ENCODE measurements around the gene EDEM3.
"Not testable (repeated sequence)": the region's sequence is repeated elsewhere in the genome, so short reads cannot be mapped to it uniquely, and the experiment has no call there.

The EDEM3 gene

GRCh38 chr1:184685116-184685515 lies 69.5 kb downstream of the EDEM3 start:
- no peak overlapping the region for H2AK5ac ChIP-seq (ENCODE audit: low read depth, low read length)
- H3K9ac ChIP-seq (ENCODE audit: low read depth, low read length, poor library complexity) = no peak overlapping the region
- H4K91ac ChIP-seq (ENCODE audit: low read depth, low read length, poor library complexity) = no peak overlapping the region
- no peak overlapping the region for H2BK12ac ChIP-seq (ENCODE audit: low read length)
- H3K4ac ChIP-seq (ENCODE audit: low read length) = no peak overlapping the region
- no peaks in the 10 kb centered on the region for H3K79me1 ChIP-seq (ENCODE audit: low read depth, low read length)
- H3K36me3 ChIP-seq (replicated peaks in 1 of 2; ENCODE audit: control insufficient read depth in 2 of 2, insufficient read depth in 2 of 2, low read length in 2 of 2) = no peaks in the 10 kb centered on the region
- no peak overlapping the region for H2BK120ac ChIP-seq (ENCODE audit: low read depth, low read length)
- H3K4me3 ChIP-seq (ENCODE audit: low read length in 2 of 2) = no peak overlapping the region
- H3K27ac ChIP-seq (replicated peaks; ENCODE audit: low read length) = no peak overlapping the region
- H3K18ac ChIP-seq (ENCODE audit: low read length) = no peak overlapping the region
- WGBS, 2 donors (ENCODE audit: extremely low coverage in 2 of 2, insufficient read length in 2 of 2, insufficient replicate concordance in 1 of 2) = no CpG with 5 or more reads among the region's 7 CpGs
- H3K27me3 ChIP-seq (ENCODE audit: control insufficient read depth in 3 of 3, insufficient read depth in 3 of 3, low read depth in 1 of 3, low read length in 3 of 3) = peaks cover 0 to 2% (median 0%) of the 10 kb centered on the region in 3 experiments
- H2BK5ac ChIP-seq (ENCODE audit: low read length) = no peak overlapping the region
- H3K4me2 ChIP-seq (ENCODE audit: insufficient read depth, low read length, poor library complexity, severe bottlenecking) = no peak overlapping the region
- DNase-seq (ENCODE audit: low spot score) = no peak
- H3K14ac ChIP-seq (ENCODE audit: low read length) = no peak overlapping the region
- peak overlapping the region; percentile 15 for H2AFZ ChIP-seq (ENCODE audit: low read length)
- peaks cover 0 to 7% of the 10 kb centered on the region in 2 donors for H3K9me3 ChIP-seq (replicated peaks in 1 of 2; ENCODE audit: control insufficient read depth in 2 of 2, insufficient read depth in 1 of 2, low read depth in 1 of 2, low read length in 2 of 2)
- no peak overlapping the region for H3K23ac ChIP-seq (ENCODE audit: low read depth, low read length, poor library complexity)
- H3K4me1 ChIP-seq (ENCODE audit: control insufficient read depth in 2 of 2, insufficient read depth in 1 of 2, low read depth in 1 of 2, low read length in 2 of 2) = no peaks in the 10 kb centered on the region
- H4K8ac ChIP-seq (ENCODE audit: low read depth, low read length) = no peak overlapping the region
- no peak overlapping the region for H2BK15ac ChIP-seq (ENCODE audit: low read length)

- no peak overlapping the region for H3K9ac ChIP-seq (ENCODE audit: low read depth, low read length, poor library complexity)
- H3K18ac ChIP-seq (ENCODE audit: low read length) = peak overlapping the region; percentile 11
- DNase-seq (ENCODE audit: low spot score) = no peak
- H3K27me3 ChIP-seq (ENCODE audit: control insufficient read depth in 3 of 3, insufficient read depth in 3 of 3, low read depth in 1 of 3, low read length in 3 of 3) = peaks cover 0 to 2% (median 0%) of the 10 kb centered on the region in 3 experiments
- no peak overlapping the region for H4K91ac ChIP-seq (ENCODE audit: low read depth, low read length, poor library complexity)
- H2AK5ac ChIP-seq (ENCODE audit: low read depth, low read length) = no peak overlapping the region
- no peaks in the 10 kb centered on the region for H3K4me1 ChIP-seq (ENCODE audit: control insufficient read depth in 2 of 2, insufficient read depth in 1 of 2, low read depth in 1 of 2, low read length in 2 of 2)
- H3K9me3 ChIP-seq (replicated peaks in 1 of 2; ENCODE audit: control insufficient read depth in 2 of 2, insufficient read depth in 1 of 2, low read depth in 1 of 2, low read length in 2 of 2) = peaks cover 0 to 7% of the 10 kb centered on the region in 2 donors
- H3K79me1 ChIP-seq (ENCODE audit: low read depth, low read length) = no peaks in the 10 kb centered on the region
- H4K8ac ChIP-seq (ENCODE audit: low read depth, low read length) = no peak overlapping the region
- H3K27ac ChIP-seq (replicated peaks; ENCODE audit: low read length) = no peak overlapping the region
- no peak overlapping the region for H3K4ac ChIP-seq (ENCODE audit: low read length)
- H3K36me3 ChIP-seq (replicated peaks in 1 of 2; ENCODE audit: control insufficient read depth in 2 of 2, insufficient read depth in 2 of 2, low read length in 2 of 2) = no peaks in the 10 kb centered on the region
- no CpG with 5 or more reads among the region's 11 CpGs for WGBS, 2 donors (ENCODE audit: extremely low coverage in 2 of 2, insufficient read length in 2 of 2, insufficient replicate concordance in 1 of 2)
- H2BK120ac ChIP-seq (ENCODE audit: low read depth, low read length) = no peak overlapping the region
- no peak overlapping the region for H2BK15ac ChIP-seq (ENCODE audit: low read length)
- no peak overlapping the region for H3K4me3 ChIP-seq (ENCODE audit: low read length in 2 of 2)
- no peak overlapping the region for H2BK12ac ChIP-seq (ENCODE audit: low read length)
- H3K4me2 ChIP-seq (ENCODE audit: insufficient read depth, low read length, poor library complexity, severe bottlenecking) = no peak overlapping the region
- no peak overlapping the region for H3K14ac ChIP-seq (ENCODE audit: low read length)
- no peak overlapping the region for H3K23ac ChIP-seq (ENCODE audit: low read depth, low read length, poor library complexity)
- H2BK5ac ChIP-seq (ENCODE audit: low read length) = no peak overlapping the region
- peak overlapping the region; percentile 15 for H2AFZ ChIP-seq (ENCODE audit: low read length)
These were observed 70.2 kb downstream of the EDEM3 start for GRCh38 chr1:184684285-184685074.

GRCh38 chr1:184682956-184683355 lies 71.7 kb downstream of the EDEM3 start:
- Histone ChIP-seq H3K4me3 (ENCODE audit: low read length in 2 of 2) (no peak overlapping the region), H3K27ac (replicated peaks; ENCODE audit: low read length) (no peak overlapping the region), H3K9ac (ENCODE audit: low read depth, low read length, poor library complexity) (no peak overlapping the region), H3K4me2 (ENCODE audit: insufficient read depth, low read length, poor library complexity, severe bottlenecking) (no peak overlapping the region), H3K4me1 (ENCODE audit: control insufficient read depth in 2 of 2, insufficient read depth in 1 of 2, low read depth in 1 of 2, low read length in 2 of 2) (no peaks in the 10 kb centered on the region), H3K23ac (ENCODE audit: low read depth, low read length, poor library complexity) (no peak overlapping the region), H3K27me3 (ENCODE audit: control insufficient read depth in 3 of 3, insufficient read depth in 3 of 3, low read depth in 1 of 3, low read length in 3 of 3) (peaks cover 0 to 2% (median 0%) of the 10 kb centered on the region in 3 experiments), H2AK5ac (ENCODE audit: low read depth, low read length) (no peak overlapping the region), H2BK15ac (ENCODE audit: low read length) (no peak overlapping the region), H3K14ac (ENCODE audit: low read length) (no peak overlapping the region), H2BK5ac (ENCODE audit: low read length) (no peak overlapping the region), H3K9me3 (replicated peaks in 1 of 2; ENCODE audit: control insufficient read depth in 2 of 2, insufficient read depth in 1 of 2, low read depth in 1 of 2, low read length in 2 of 2) (peaks cover 0 to 7% of the 10 kb centered on the region in 2 donors), H2AFZ (ENCODE audit: low read length) (no peak overlapping the region), H2BK12ac (ENCODE audit: low read length) (no peak overlapping the region), H4K8ac (ENCODE audit: low read depth, low read length) (no peak overlapping the region), H3K79me1 (ENCODE audit: low read depth, low read length) (no peaks in the 10 kb centered on the region), H2BK120ac (ENCODE audit: low read depth, low read length) (no peak overlapping the region), H3K4ac (ENCODE audit: low read length) (no peak overlapping the region), H4K91ac (ENCODE audit: low read depth, low read length, poor library complexity) (no peak overlapping the region), H3K18ac (ENCODE audit: low read length) (no peak overlapping the region), H3K36me3 (replicated peaks in 1 of 2; ENCODE audit: control insufficient read depth in 2 of 2, insufficient read depth in 2 of 2, low read length in 2 of 2) (no peaks in the 10 kb centered on the region)
- WGBS, 2 donors (ENCODE audit: extremely low coverage in 2 of 2, insufficient read length in 2 of 2, insufficient replicate concordance in 1 of 2) = no CpG with 5 or more reads among the region's 3 CpGs
- DNase-seq (ENCODE audit: low spot score) = no peak

GRCh38 chr1:184680611-184681225 lies 73.9 kb downstream of the EDEM3 start:
- H2AK5ac ChIP-seq (ENCODE audit: low read depth, low read length); H3K36me3 ChIP-seq (replicated peaks in 1 of 2; ENCODE audit: control insufficient read depth in 2 of 2, insufficient read depth in 2 of 2, low read length in 2 of 2); H3K18ac ChIP-seq (ENCODE audit: low read length); H3K14ac ChIP-seq (ENCODE audit: low read length); H3K27ac ChIP-seq (replicated peaks; ENCODE audit: low read length); H3K4me3 ChIP-seq (ENCODE audit: low read length in 2 of 2); H3K4me2 ChIP-seq (ENCODE audit: insufficient read depth, low read length, poor library complexity, severe bottlenecking); H2AFZ ChIP-seq (ENCODE audit: low read length); H4K8ac ChIP-seq (ENCODE audit: low read depth, low read length); H2BK12ac ChIP-seq (ENCODE audit: low read length); H3K79me1 ChIP-seq (ENCODE audit: low read depth, low read length); DNase-seq (ENCODE audit: low spot score); H3K9me3 ChIP-seq (replicated peaks in 1 of 2; ENCODE audit: control insufficient read depth in 2 of 2, insufficient read depth in 1 of 2, low read depth in 1 of 2, low read length in 2 of 2); H3K4me1 ChIP-seq (ENCODE audit: control insufficient read depth in 2 of 2, insufficient read depth in 1 of 2, low read depth in 1 of 2, low read length in 2 of 2); H3K27me3 ChIP-seq (ENCODE audit: control insufficient read depth in 3 of 3, insufficient read depth in 3 of 3, low read depth in 1 of 3, low read length in 3 of 3); H2BK15ac ChIP-seq (ENCODE audit: low read length); H2BK5ac ChIP-seq (ENCODE audit: low read length); H3K23ac ChIP-seq (ENCODE audit: low read depth, low read length, poor library complexity); H4K91ac ChIP-seq (ENCODE audit: low read depth, low read length, poor library complexity); H3K4ac ChIP-seq (ENCODE audit: low read length); H2BK120ac ChIP-seq (ENCODE audit: low read depth, low read length); H3K9ac ChIP-seq (ENCODE audit: low read depth, low read length, poor library complexity): not testable (repeated sequence)
- WGBS, 2 donors (ENCODE audit: extremely low coverage in 2 of 2, insufficient read length in 2 of 2, insufficient replicate concordance in 1 of 2) = no CpG with 5 or more reads among the region's 5 CpGs
